NCI-H82 (cell line): ENCODE results near the gene CHRND.

ENCODE experiments used
- DNase-seq: peaks from one replicate; lab custom pipeline; 2025; lab: John Stamatoyannopoulos, UW

The CHRND gene

GRCh38 chr2:232525791-232526371, at the start of gene CHRND:
CHRND (plus strand) TSS chr2:232526160; CDS start chr2:232526216, 56 bp downstream.
- DNase-seq = peak; percentile 97

GRCh38 chr2:232476791-232477190, 49.2 kb upstream of the CHRND start:
- no peak for DNase-seq

- DNase-seq = no peak
Observed at GRCh38 chr2:232477751-232478510, 48.0 kb upstream of the CHRND start.

GRCh38 chr2:232478571-232479340, 47.2 kb upstream of the CHRND start:
- DNase-seq = no peak

DNA sequence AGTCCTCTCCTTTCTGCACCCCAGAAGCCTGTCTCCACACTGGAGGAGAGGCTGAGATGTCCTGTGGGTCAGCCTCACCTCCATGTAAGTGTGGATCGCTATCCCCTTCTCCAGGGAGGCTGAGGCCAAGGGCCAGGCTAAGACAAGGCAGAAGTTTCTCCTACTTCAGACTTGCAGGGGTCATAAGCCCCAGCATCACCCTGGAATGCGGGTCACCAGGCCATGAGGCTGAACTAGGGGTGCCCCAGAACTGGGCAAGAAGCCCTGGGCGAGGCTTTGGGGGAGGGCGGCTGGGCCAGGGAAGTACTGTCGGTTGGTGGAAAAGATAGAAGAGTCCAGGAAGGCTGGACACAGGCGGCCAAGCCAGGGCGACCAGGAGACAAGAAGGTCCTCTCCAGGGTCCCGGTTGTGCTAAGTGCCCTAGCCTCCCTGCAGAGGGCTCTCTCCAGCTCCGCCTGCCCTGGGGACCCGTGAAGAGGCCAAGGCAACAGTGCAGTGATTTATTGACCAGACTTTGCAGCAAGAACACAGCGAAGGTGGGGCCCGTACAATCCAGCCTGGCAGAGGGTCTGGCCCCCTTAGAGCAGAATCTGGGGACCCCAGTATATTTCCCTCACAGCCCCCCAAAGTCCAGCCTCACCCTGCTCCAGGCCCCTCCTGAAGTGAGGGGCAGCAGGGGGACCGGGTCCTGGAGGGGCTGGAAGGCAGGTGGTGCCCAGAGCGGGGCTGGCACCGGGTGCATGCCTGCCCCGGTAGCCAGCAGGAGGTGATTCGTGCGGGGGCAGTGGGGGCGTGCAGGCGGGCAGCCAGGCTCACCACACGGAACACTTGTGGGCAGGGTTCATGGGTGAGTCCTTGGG, 46.4 kb upstream of the CHRND start:
- DNase-seq = peak; percentile 34

GRCh38 chr2:232480201-232481190, 45.5 kb upstream of the CHRND start:
- no peak for DNase-seq

- DNase-seq = no peak
Observed at GRCh38 chr2:232481322-232482140, 44.4 kb upstream of the CHRND start.

GRCh38 chr2:232482301-232483238, 43.4 kb upstream of the CHRND start:
- no peak for DNase-seq

- no peak for DNase-seq
Observed at GRCh38 chr2:232483311-232483922, 42.5 kb upstream of the CHRND start.

DNA sequence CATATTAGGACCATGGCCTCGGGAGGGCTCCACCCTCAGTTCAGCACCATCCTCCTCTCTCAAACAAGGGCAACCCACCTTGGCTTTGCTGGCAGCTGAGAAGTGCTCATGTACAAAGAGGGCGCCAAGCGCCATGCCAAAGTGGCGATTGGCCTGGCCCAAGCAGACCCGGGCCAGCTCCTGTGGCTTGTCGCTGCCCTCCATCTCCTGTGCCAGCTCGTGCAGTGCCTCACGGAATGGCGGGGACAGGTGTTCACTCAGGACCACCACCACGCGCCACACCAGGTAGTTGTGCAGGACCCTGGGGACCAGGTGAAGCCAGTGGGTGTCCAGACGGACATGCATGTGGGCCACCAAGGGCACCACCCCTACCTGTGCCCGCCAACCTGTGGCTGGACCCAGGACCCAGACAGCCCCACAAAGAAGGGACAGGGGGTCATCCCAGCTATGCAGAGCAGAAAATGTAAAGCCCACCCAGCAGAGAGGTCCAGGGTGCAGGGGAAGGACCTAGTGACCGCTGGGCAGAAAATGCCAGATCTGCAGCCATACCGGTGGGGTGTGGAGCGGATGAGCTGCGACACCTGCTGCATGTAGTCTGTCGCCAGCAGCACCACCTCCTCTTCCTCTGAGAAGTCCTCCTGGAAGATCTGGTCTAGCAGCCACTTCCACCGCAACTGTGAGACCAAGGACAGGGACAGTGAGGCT, 41.9 kb upstream of the CHRND start:
- no peak for DNase-seq

GRCh38 chr2:232484628-232485347, 41.2 kb upstream of the CHRND start:
- DNase-seq = no peak

- DNase-seq = peak; percentile 26
Observed at GRCh38 chr2:232485348-232485756, 40.6 kb upstream of the CHRND start.

- DNase-seq = no peak
Observed at GRCh38 chr2:232485757-232486557, 40.0 kb upstream of the CHRND start.

- DNase-seq = peak; percentile 53
Observed at GRCh38 chr2:232486558-232487384, 39.2 kb upstream of the CHRND start.
